Smooth muscle cell (in vitro differentiated cells): ENCODE measurements around the gene TAMM41. TPM values are rescaled to one million over a fixed set of nuclear protein-coding genes. Genes with fewer than 3 reads are reported as not detected.

Experiments used
- DNase-seq: peaks from one replicate; lab custom pipeline; 2025; ENCODE audit not compliant: unreplicated experiment; lab: John Stamatoyannopoulos, UW
- H2AFZ ChIP-seq: fragments of 200-600 bp; sonication (generic); 2 replicates; pipeline ENCODE4 v1.6.0; 2016; ENCODE audit warnings: antibody characterized with exemption, low read depth, mild to moderate bottlenecking
- H3F3A ChIP-seq: fragments of 200-600 bp; sonication (generic); 2 replicates; pipeline ENCODE4 v1.6.0; 2017; ENCODE audit warnings: antibody characterized with exemption, low read depth
- H3K27ac ChIP-seq: fragments of 200-600 bp; sonication (generic); 2 replicates; pipeline ENCODE4 v1.5.1; 2016; ENCODE audit warnings: low read depth, mild to moderate bottlenecking
- H3K27me3 ChIP-seq: fragments of 200-600 bp; sonication (generic); 2 replicates; pipeline ENCODE4 v1.6.1; 2016; ENCODE audit warnings: low read depth, mild to moderate bottlenecking
- H3K36me3 ChIP-seq: fragments of 200-600 bp; sonication (generic); 2 replicates; pipeline ENCODE4 v1.5.1; 2016; ENCODE audit warnings: low read depth
- H3K4me1 ChIP-seq: fragments of 200-600 bp; sonication (generic); 2 replicates; pipeline ENCODE4 v1.5.1; 2016; ENCODE audit warnings: low read depth
- H3K4me2 ChIP-seq: fragments of 200-600 bp; sonication (generic); 2 replicates; pipeline ENCODE4 v1.6.0; 2016; ENCODE audit warnings: mild to moderate bottlenecking
- H3K4me3 ChIP-seq: fragments of 200-600 bp; sonication (generic); 2 replicates; pipeline ENCODE4 v1.5.1; 2016; ENCODE audit warnings: mild to moderate bottlenecking
- H3K79me2 ChIP-seq: fragments of 200-600 bp; sonication (generic); 2 replicates; pipeline ENCODE4 v1.6.0; 2016; ENCODE audit warnings: low read depth, mild to moderate bottlenecking
- H3K9ac ChIP-seq: fragments of 200-600 bp; sonication (generic); 2 replicates; pipeline ENCODE4 v1.6.0; 2016; ENCODE audit warnings: low read depth
- H3K9me3 ChIP-seq: fragments of 200-600 bp; sonication (generic); replicated peaks from 2 replicates; pipeline ENCODE4 v1.5.1; 2016; ENCODE audit warnings: low read depth
- H4K20me1 ChIP-seq: fragments of 200-600 bp; sonication (generic); 2 replicates; pipeline ENCODE4 v1.6.0; 2016; ENCODE audit warnings: low read depth
- CTCF ChIP-seq: fragments of 200-600 bp; sonication (generic); IDR thresholded peaks from 2 replicates; pipeline ENCODE4 v1.5.1; 2017; ENCODE audit warnings: borderline replicate concordance, mild to moderate bottlenecking, antibody characterized with exemption; ENCODE audit not compliant: insufficient read depth, poor library complexity, severe bottlenecking
- WGBS: methylation state at CpG from one replicate; pipeline ENCODE4 v1.1.7; 2016; ENCODE audit warnings: low lambda C conversion rate; 5-methylcytosine and 5-hydroxymethylcytosine counted together
- polyA plus RNA-seq: library from polyadenylated mRNA; unstranded; fragments of >200 nt; fragmentation: Nextera tagmentation; extraction: Ambion mirVana; gene quantifications from 2 replicates; pipeline ENCODE4 v1.2.1, GENCODE V29; 2016
- total RNA-seq: library from RNA; depleted of rRNA; stranded (reverse); fragments of >200 nt; gene quantifications from 2 replicates; pipeline ENCODE4 v1.2.3, GENCODE V29; 2014

Gene TAMM41
- total and polyA plus RNA-seq, 2 experiments from 2014 or later = 8.1 to 14.6 TPM

DNA sequence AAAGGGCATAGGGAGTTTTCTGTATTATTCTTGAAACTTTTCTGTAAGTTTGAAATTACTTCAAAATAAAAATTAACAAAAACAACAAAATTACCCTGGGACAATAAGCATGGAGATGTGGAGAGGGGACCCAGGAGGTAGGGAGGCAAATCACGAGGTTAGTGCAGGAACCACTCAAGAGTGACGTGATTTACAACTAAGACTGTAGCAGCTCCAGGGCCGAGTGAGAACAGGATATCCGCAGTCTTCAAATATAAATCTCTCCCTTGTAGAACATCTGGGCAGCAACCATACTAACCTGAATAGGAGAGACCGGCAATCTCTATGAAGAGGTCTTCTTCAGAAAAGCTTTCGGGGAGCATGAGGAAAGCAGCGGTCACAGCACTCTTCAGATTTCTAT lies 17.3 kb downstream of the TAMM41 start:
- WGBS = 95% methylated on average over 7 of the region's 7 CpGs
- TF ChIP-seq CTCF = no peak

DNA sequence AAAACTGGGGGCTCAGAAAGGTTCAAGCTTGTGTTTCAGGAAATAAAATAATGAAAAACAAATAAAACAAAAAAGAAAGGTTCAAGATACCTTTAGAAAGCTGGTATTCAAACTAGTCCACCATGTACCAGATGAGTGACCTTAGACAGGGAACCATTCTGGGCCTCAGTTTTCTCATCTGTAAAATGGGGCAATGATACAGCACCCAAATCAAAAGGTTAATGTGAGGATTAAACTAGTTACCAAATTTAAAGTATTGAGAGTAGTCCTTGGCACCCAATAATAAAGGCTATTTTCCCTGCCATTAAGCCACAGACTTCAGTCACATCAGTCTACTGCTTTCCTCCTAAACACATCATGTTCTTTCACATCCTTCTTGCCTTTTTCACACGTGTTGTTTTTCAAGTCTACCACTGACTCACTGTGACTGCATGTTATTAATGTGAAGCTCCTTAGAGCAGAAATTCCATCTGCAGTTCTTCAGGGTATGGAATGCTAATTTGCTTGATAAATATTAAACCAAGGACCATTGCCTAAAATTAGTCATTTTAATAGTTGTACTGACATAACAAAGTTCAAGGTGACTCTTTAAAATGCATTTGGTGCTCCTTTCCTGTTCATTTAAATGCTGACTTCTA lies 19.9 kb downstream of the TAMM41 start:
- TF ChIP-seq CTCF = no peak
- H3K36me3 ChIP-seq = peaks cover 19% of the 10 kb centered on the region
- H3K9ac ChIP-seq = no peak overlapping the region
- H3K4me3 ChIP-seq = no peak overlapping the region
- no peak overlapping the region for H2AFZ ChIP-seq
- H3K27me3 ChIP-seq = no peaks in the 10 kb centered on the region
- no peaks in the 10 kb centered on the region for H4K20me1 ChIP-seq
- DNase-seq = no peak
- no peaks in the 10 kb centered on the region for H3K79me2 ChIP-seq
- H3K27ac ChIP-seq = no peak overlapping the region
- H3F3A ChIP-seq = no peaks in the 10 kb centered on the region
- H3K4me1 ChIP-seq = no peaks in the 10 kb centered on the region
- 86% methylated on average over 1 of the region's 1 CpG for WGBS
- H3K9me3 ChIP-seq = no peaks in the 10 kb centered on the region
- no peak overlapping the region for H3K4me2 ChIP-seq

More for the DNA sequence above, 17.3 kb downstream of the TAMM41 start:
- Histone ChIP-seq H3K4me3 (no peak overlapping the region), H4K20me1 (no peaks in the 10 kb centered on the region), H3K36me3 (peaks cover 28% of the 10 kb centered on the region), H3K4me2 (no peak overlapping the region), H3K9me3 (no peaks in the 10 kb centered on the region), H3K27me3 (no peaks in the 10 kb centered on the region), H3K27ac (no peak overlapping the region), H3K79me2 (no peaks in the 10 kb centered on the region), H2AFZ (no peak overlapping the region), H3F3A (no peaks in the 10 kb centered on the region), H3K4me1 (no peaks in the 10 kb centered on the region), H3K9ac (no peak overlapping the region)
- DNase-seq = no peak

DNA sequence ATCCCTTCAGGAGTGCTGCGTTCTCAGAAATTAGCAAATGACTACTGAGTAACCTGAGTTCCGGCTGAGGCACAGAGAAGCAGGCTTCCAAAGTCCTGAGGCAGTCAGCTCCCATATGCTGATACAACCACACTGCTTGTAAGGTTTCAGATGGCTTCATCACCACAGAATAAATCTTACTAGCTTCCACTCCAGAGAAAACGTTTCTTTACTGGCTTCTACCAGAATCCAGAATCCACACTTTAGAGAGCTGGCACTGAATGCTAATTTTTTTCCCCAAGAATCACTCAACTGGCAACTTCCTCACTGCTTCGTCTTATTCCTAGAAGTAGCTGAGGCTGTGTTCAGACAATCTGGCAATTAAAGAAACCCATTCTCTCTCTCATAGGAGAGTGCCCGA lies 21.4 kb downstream of the TAMM41 start:
- Histone ChIP-seq H4K20me1 (no peaks in the 10 kb centered on the region), H3K4me3 (no peak overlapping the region), H3K27ac (no peak overlapping the region), H3K4me1 (no peaks in the 10 kb centered on the region), H2AFZ (no peak overlapping the region), H3K79me2 (no peaks in the 10 kb centered on the region), H3K36me3 (peaks cover 15% of the 10 kb centered on the region), H3F3A (no peaks in the 10 kb centered on the region), H3K9me3 (no peaks in the 10 kb centered on the region), H3K4me2 (no peak overlapping the region), H3K9ac (no peak overlapping the region), H3K27me3 (no peaks in the 10 kb centered on the region)
- no peak for DNase-seq
- 93% methylated on average over 5 of the region's 5 CpGs for WGBS
- TF ChIP-seq CTCF = no peak

- H3K9ac ChIP-seq = no peak overlapping the region
- no peak for DNase-seq
- no peaks in the 10 kb centered on the region for H3K9me3 ChIP-seq
- H3K4me1 ChIP-seq = no peaks in the 10 kb centered on the region
- no peak for TF ChIP-seq CTCF
- no peak overlapping the region for H2AFZ ChIP-seq
- H3K27me3 ChIP-seq = no peaks in the 10 kb centered on the region
- H3F3A ChIP-seq = no peaks in the 10 kb centered on the region
- no peaks in the 10 kb centered on the region for H4K20me1 ChIP-seq
- no peaks in the 10 kb centered on the region for H3K79me2 ChIP-seq
- no peak overlapping the region for H3K4me3 ChIP-seq
- H3K27ac ChIP-seq = no peak overlapping the region
- WGBS = 95% methylated on average over 3 of the region's 3 CpGs
- peaks cover 3% of the 10 kb centered on the region for H3K36me3 ChIP-seq
- no peak overlapping the region for H3K4me2 ChIP-seq
These were observed 26.1 kb downstream of the TAMM41 start for GRCh38 chr3:11820531-11821041.
